Colonic mucosa (tissue), 4 donors: Measurements from ENCODE around the gene CELF1. TPM values are rescaled to one million over a fixed set of nuclear protein-coding genes. Genes with fewer than 3 reads are reported as not detected.

Experiments used
- DNase-seq: peaks from one replicate; pipeline ENCODE4 v3.0.0-alpha.2; 2020
- H3K27ac ChIP-seq: fragments of 200-600 bp; one replicate; pipeline ENCODE4 v1.8.0; 2021
- H3K27me3 ChIP-seq: fragments of 200-600 bp; one replicate; pipeline ENCODE4 v1.8.0; 2021
- H3K36me3 ChIP-seq: fragments of 200-600 bp; one replicate; pipeline ENCODE4 v1.8.0; 2021
- H3K4me1 ChIP-seq: fragments of 200-600 bp; one replicate; pipeline ENCODE4 v1.8.0; 2021; ENCODE audit warnings: mild to moderate bottlenecking
- H3K4me3 ChIP-seq: fragments of 200-600 bp; one replicate; pipeline ENCODE4 v1.8.0; 2021
- H3K9ac ChIP-seq, 2 donors: one replicate each; pipeline ENCODE4 v1.7.0; 2013; ENCODE audit warnings: control low read depth in 2 of 2, low read depth in 2 of 2, low read length in 2 of 2
- H3K9me3 ChIP-seq: fragments of 200-600 bp; one replicate; pipeline ENCODE4 v1.8.0; 2021
- CTCF ChIP-seq: fragments of 200-600 bp; IDR thresholded peaks from one replicate; pipeline ENCODE4 v1.8.0; 2022; ENCODE audit warnings: antibody characterized with exemption, mild to moderate bottlenecking
- intact Hi-C: fragments of 100-400 bp; cut with DNase I; formaldehyde crosslinking; loops from one replicate; pipeline ENCODE4 v1.14.1; 2022
- total RNA-seq, 2 donors: library from RNA; stranded (reverse); fragmentation: NEBNext Ultra II Directional in 1 of 2; extraction: Animal tissue kit (Norgen Biotek cat#: 25700) in 1 of 2; gene quantifications; one replicate each; pipeline ENCODE4 v1.2.1, GENCODE V29; 2021
- donor health status: healthy.
- donor health status: DM: no; HTN: no; CAD: no.
- donor health status: DM: no; HTN: no; CAD: no.

Gene CELF1
- total RNA-seq, 2 donors from 2014 or later = 76.1 to 96.8 TPM

- no peaks in the 10 kb centered on the region for H3K9me3 ChIP-seq
- intact Hi-C loops = no loop called here
- no peak overlapping the region for H3K4me3 ChIP-seq
- no peak for DNase-seq
- TF ChIP-seq CTCF = no peak
- no peak overlapping the region for H3K9ac ChIP-seq
- H3K4me1 ChIP-seq = no peaks in the 10 kb centered on the region
- H3K27ac ChIP-seq = no peak overlapping the region
- H3K27me3 ChIP-seq = no peaks in the 10 kb centered on the region
- no peaks in the 10 kb centered on the region for H3K36me3 ChIP-seq
These were observed 49.7 kb downstream of the CELF1 start for GRCh38 chr11:47503227-47503626.

- no peaks in the 10 kb centered on the region for H3K36me3 ChIP-seq
- H3K4me3 ChIP-seq = no peak overlapping the region
- DNase-seq = no peak
- H3K27ac ChIP-seq = no peak overlapping the region
- no peaks in the 10 kb centered on the region for H3K9me3 ChIP-seq
- H3K9ac ChIP-seq = no peak overlapping the region
- intact Hi-C loops = no loop called here
- H3K4me1 ChIP-seq = no peaks in the 10 kb centered on the region
- no peak for TF ChIP-seq CTCF
- H3K27me3 ChIP-seq = no peaks in the 10 kb centered on the region
These were observed 50.2 kb downstream of the CELF1 start for GRCh38 chr11:47502767-47503166.

GRCh38 chr11:47501101-47501500 is 51.8 kb downstream of the CELF1 start:
- Histone ChIP-seq H3K36me3 (no peaks in the 10 kb centered on the region), H3K27me3 (no peaks in the 10 kb centered on the region), H3K4me1 (no peaks in the 10 kb centered on the region), H3K27ac (no peak overlapping the region), H3K9me3 (no peaks in the 10 kb centered on the region), H3K9ac (no peak overlapping the region), H3K4me3 (no peak overlapping the region)
- intact Hi-C loops = no loop called here
- no peak for TF ChIP-seq CTCF
- DNase-seq = no peak

GRCh38 chr11:47500121-47500520 is 52.8 kb downstream of the CELF1 start:
- Histone ChIP-seq H3K4me1 (no peaks in the 10 kb centered on the region), H3K9me3 (no peaks in the 10 kb centered on the region), H3K9ac (no peak overlapping the region), H3K4me3 (no peak overlapping the region), H3K36me3 (no peaks in the 10 kb centered on the region), H3K27me3 (no peaks in the 10 kb centered on the region), H3K27ac (peak overlapping the region; percentile 1)
- intact Hi-C loops = no loop called here
- no peak for DNase-seq
- TF ChIP-seq CTCF = no peak

- H3K27ac ChIP-seq = peak overlapping the region; percentile 1
- no peaks in the 10 kb centered on the region for H3K36me3 ChIP-seq
- no peak for DNase-seq
- intact Hi-C loops = no loop called here
- no peak overlapping the region for H3K4me3 ChIP-seq
- H3K27me3 ChIP-seq = no peaks in the 10 kb centered on the region
- H3K9me3 ChIP-seq = no peaks in the 10 kb centered on the region
- TF ChIP-seq CTCF = no peak
- no peaks in the 10 kb centered on the region for H3K4me1 ChIP-seq
- no peak overlapping the region for H3K9ac ChIP-seq
These were observed 53.3 kb downstream of the CELF1 start for GRCh38 chr11:47499614-47500013.

GRCh38 chr11:47499161-47499560 is 53.8 kb downstream of the CELF1 start:
- H3K4me3 ChIP-seq = no peak overlapping the region
- no peak for DNase-seq
- no peaks in the 10 kb centered on the region for H3K36me3 ChIP-seq
- no peak overlapping the region for H3K9ac ChIP-seq
- H3K27me3 ChIP-seq = no peaks in the 10 kb centered on the region
- TF ChIP-seq CTCF = no peak
- H3K4me1 ChIP-seq = no peaks in the 10 kb centered on the region
- intact Hi-C loops = no loop called here
- H3K9me3 ChIP-seq = no peaks in the 10 kb centered on the region
- peak overlapping the region; percentile 1 for H3K27ac ChIP-seq
